AG08395 (cell line): Measurements from ENCODE around the gene SLC12A8.

Source experiments
- DNase-seq: peaks from one replicate; pipeline ENCODE4 v3.0.0; 2012; ENCODE audit warnings: mixed read lengths, low spot score

Gene SLC12A8

GRCh38 chr3:125110016-125110875 lies 102.3 kb downstream of the SLC12A8 start:
- DNase-seq: peak; percentile 85

GRCh38 chr3:125109536-125109925 lies 103.0 kb downstream of the SLC12A8 start:
- no peak for DNase-seq

GRCh38 chr3:125108833-125109535 lies 103.6 kb downstream of the SLC12A8 start:
- DNase-seq: no peak

GRCh38 chr3:125107861-125108567 lies 104.5 kb downstream of the SLC12A8 start:
- DNase-seq: peak; percentile 76

- no peak for DNase-seq
These were observed 105.2 kb downstream of the SLC12A8 start for GRCh38 chr3:125107363-125107762.

- DNase-seq: no peak
These were observed 107.4 kb downstream of the SLC12A8 start for GRCh38 chr3:125105116-125105515.

GRCh38 chr3:125104639-125105038 lies 107.9 kb downstream of the SLC12A8 start:
- no peak for DNase-seq

GRCh38 chr3:125103406-125103805 lies 109.1 kb downstream of the SLC12A8 start:
- no peak for DNase-seq

GRCh38 chr3:125102470-125102869 lies 110.1 kb downstream of the SLC12A8 start:
- DNase-seq: no peak

- peak; percentile 46 for DNase-seq
These were observed 113.8 kb downstream of the SLC12A8 start for GRCh38 chr3:125098611-125099291.

- no peak for DNase-seq
These were observed 121.9 kb downstream of the SLC12A8 start for GRCh38 chr3:125090649-125091048.

GRCh38 chr3:125087768-125088391 lies 124.7 kb downstream of the SLC12A8 start:
- peak; percentile 86 for DNase-seq

GRCh38 chr3:125085166-125085565 lies 127.4 kb downstream of the SLC12A8 start:
- DNase-seq: no peak

GRCh38 chr3:125083776-125084175 lies 128.8 kb downstream of the SLC12A8 start:
- DNase-seq: peak; percentile 22

GRCh38 chr3:125082339-125082738 lies 130.2 kb downstream of the SLC12A8 start:
- DNase-seq: peak; percentile 25

GRCh38 chr3:125080077-125080476 lies 132.5 kb downstream of the SLC12A8 start:
- DNase-seq: no peak

- no peak for DNase-seq
These were observed 132.9 kb downstream of the SLC12A8 start for GRCh38 chr3:125079675-125080045.

- DNase-seq: no peak
These were observed 133.4 kb downstream of the SLC12A8 start for GRCh38 chr3:125078951-125079674.

GRCh38 chr3:125077864-125078263 lies 134.7 kb downstream of the SLC12A8 start:
- DNase-seq: no peak

GRCh38 chr3:125076464-125076863 lies 136.1 kb downstream of the SLC12A8 start:
- no peak for DNase-seq

GRCh38 chr3:125075738-125076137 lies 136.8 kb downstream of the SLC12A8 start:
- DNase-seq: no peak
